ENCODE data around the gene LRP6. TPM values are rescaled to one million over a fixed set of nuclear protein-coding genes. Genes with fewer than 3 reads are reported as not detected.

Gene LRP6
- total RNA-seq, 1 experiment from 2014 or later = 62.4 TPM

- Histone ChIP-seq H4K8ac (replicated peaks; ENCODE audit: insufficient read length, low read depth, low read length) (no peak overlapping the region), H3K18ac (ENCODE audit: insufficient read length, low read depth, low read length) (peak overlapping the region; percentile 14), H4K5ac (ENCODE audit: insufficient read length, low read depth, low read length) (no peak overlapping the region), H3K79me2 (ENCODE audit: insufficient read depth, low read length) (no peaks in the 10 kb centered on the region), H4K91ac (ENCODE audit: insufficient read length, low read depth, low read length) (no peak overlapping the region), H4K20me1 (ENCODE audit: control insufficient read depth, insufficient read depth, insufficient read length) (no peaks in the 10 kb centered on the region), H3K27me3 (ENCODE audit: insufficient read depth, low read length) (no peaks in the 10 kb centered on the region), H2BK120ac (ENCODE audit: low read depth, low read length, poor library complexity, severe bottlenecking) (no peak overlapping the region), H2BK20ac (ENCODE audit: low read depth, low read length, poor library complexity, severe bottlenecking) (no peak overlapping the region), H2BK5ac (ENCODE audit: insufficient read length, low read length) (no peak overlapping the region), H2BK12ac (ENCODE audit: insufficient read length, low read depth, low read length) (no peak overlapping the region), H3K9ac (ENCODE audit: extremely low read depth, insufficient read length, low read length) (no peak overlapping the region), H3K27ac (ENCODE audit: insufficient read length, low read depth, low read length) (no peak overlapping the region), H3K56ac (ENCODE audit: insufficient read length, low read depth, low read length) (no peak overlapping the region), H2BK15ac (ENCODE audit: low read depth, low read length) (no peak overlapping the region), H3K4me2 (ENCODE audit: insufficient read depth, insufficient read length, low read length) (no peak overlapping the region), H3K79me1 (ENCODE audit: insufficient read depth, low read depth, low read length, poor library complexity, severe bottlenecking) (no peaks in the 10 kb centered on the region), H3K4me1 (ENCODE audit: insufficient read depth, low read length) (0 out of 2 replicates have a peak, but pooled peaks cover 2% of the 10 kb centered on the region), H3K23ac (ENCODE audit: insufficient read length, low read depth, low read length) (no peak overlapping the region), H2AFZ (ENCODE audit: low read length) (no peak overlapping the region), H3T11ph (ENCODE audit: low read length) (no peak overlapping the region), H3K14ac (ENCODE audit: insufficient read depth, low read length) (no peak overlapping the region), H3K23me2 (ENCODE audit: insufficient read length, low read depth, low read length, poor library complexity, severe bottlenecking) (no peaks in the 10 kb centered on the region), H2AK5ac (ENCODE audit: insufficient read length, low read length) (no peak overlapping the region), H3K4ac (ENCODE audit: low read depth, low read length) (no peak overlapping the region), H3K9me3 (ENCODE audit: control insufficient read depth, low read depth, low read length) (no peaks in the 10 kb centered on the region)
- Mint-ChIP-seq H3K4me3 (no peak overlapping the region), H3K36me3 (ENCODE audit: insufficient read depth in 1 of 3, low read depth in 3 of 3) (no peaks in the 10 kb centered on the region; a peak in 1 of 7 replicates), H3K27ac (peak overlapping the region in 2 of 3 experiments; percentile 7 to 78; a peak in 1 of 7 replicates), H3K9me3 (no peaks in the 10 kb centered on the region), H3K27me3 (ENCODE audit: low read depth) (no peaks in the 10 kb centered on the region), H3K4me1 (peaks cover 19 to 20% of the 10 kb centered on the region in 2 experiments)
- no peak for TF ChIP-seq CTCF (conservative IDR thresholded peaks at IDR 0.05)
- no CpG with 5 or more reads among the region's 5 CpGs for WGBS (ENCODE audit: extremely low coverage, insufficient read length, low lambda C conversion rate)
- DNase-seq = no peak
Observed at GRCh38 chr12:12079291-12079690, 187.6 kb downstream of the LRP6 start.
